GM12878 (cell line): ENCODE measurements around the gene PEX1. TPM values are rescaled to one million over a fixed set of nuclear protein-coding genes. Genes with fewer than 3 reads are reported as not detected.
"Not testable (repeated sequence)": the region's sequence is repeated elsewhere in the genome, so short reads cannot be mapped to it uniquely, and the experiment has no call there.

Experiments used
- ATAC-seq: fragments of 200-7000 bp; cut with Tn5 transposase; 3 replicates; pipeline ENCODE4 v1.9.1; 2020; ENCODE audit warnings: mild to moderate bottlenecking, moderate library complexity
- BruUV-seq: library from RNA; stranded (reverse); fragments of 400-500 nt; replicated peaks from 2 replicates; lab custom pipeline; 2021; lab: Mats Ljungman, UMichigan
- CTCF ChIA-PET: fragments of 300-600 bp; sonication (Branson Sonifier 250); formaldehyde crosslinking; extraction: SDS; loops from one replicate; lab custom pipeline; 2021; ENCODE audit warnings: inconsistent platforms; lab: Yijun Ruan, JAX
- POLR2A ChIA-PET: fragments of 350-600 bp; formaldehyde crosslinking; extraction: SDS; loops from one replicate; lab custom pipeline; 2021; ENCODE audit warnings: inconsistent platforms; lab: Charles Lee
- RAD21 ChIA-PET: fragments of 300-600 bp; sonication (Branson Sonifier 250); formaldehyde crosslinking; loops from one replicate; lab custom pipeline; 2023; ENCODE audit warnings: antibody characterized with exemption; ENCODE audit not compliant: unreplicated experiment; lab: Charles Lee
- SMC1A ChIA-PET: fragments of 300-600 bp; sonication (Branson Sonifier 250); formaldehyde crosslinking; loops from one replicate; lab custom pipeline; 2023; ENCODE audit not compliant: unreplicated experiment, uncharacterized antibody; lab: Charles Lee
- DNase-seq: peaks from one replicate; pipeline ENCODE4 v3.0.0-alpha.2; 2011; ENCODE audit warnings: low read depth, low spot score
- FAIRE-seq: peaks from 3 replicates; lab custom pipeline; 2011; peaks lifted over from hg19 to GRCh38; lab: Jason Lieb, UNC
- H2AFZ ChIP-seq: 2 replicates; pipeline ENCODE4 v1.6.0; 2011; ENCODE audit warnings: low read depth, low read length, control low read depth; ENCODE audit not compliant: control insufficient read depth
- H3K27ac ChIP-seq: 2 replicates; pipeline ENCODE4 v1.5.1; 2011; ENCODE audit warnings: control low read depth; ENCODE audit not compliant: control insufficient read depth, insufficient read depth
- H3K27me3 ChIP-seq, 2 experiments: replicated peaks in 1 of 2; 2 replicates each; pipeline versions ENCODE4 v1.6.0 to v1.6.1; 2011; ENCODE audit warnings: low read length in 1 of 2; ENCODE audit not compliant: control insufficient read depth in 2 of 2, insufficient read depth in 2 of 2
- H3K36me3 ChIP-seq, 2 experiments: 2 replicates each; pipeline ENCODE4 v1.5.1; 2011; ENCODE audit warnings: low read length in 1 of 2; ENCODE audit not compliant: control insufficient read depth in 2 of 2, insufficient read depth in 2 of 2
- H3K4me1 ChIP-seq: 2 replicates; pipeline ENCODE4 v1.6.1; 2011; ENCODE audit warnings: mild to moderate bottlenecking, low read length, moderate library complexity, mixed read lengths; ENCODE audit not compliant: control insufficient read depth, insufficient read depth
- H3K4me2 ChIP-seq: 2 replicates; pipeline ENCODE4 v1.6.0; 2011; ENCODE audit warnings: control low read depth; ENCODE audit not compliant: control insufficient read depth, insufficient read depth
- H3K4me3 ChIP-seq: fragments of 200-600 bp; sonication (generic); 2 replicates; pipeline ENCODE4 v1.5.1; 2016
- H3K79me2 ChIP-seq: 2 replicates; pipeline ENCODE4 v1.6.0; 2011; ENCODE audit warnings: low read length; ENCODE audit not compliant: control insufficient read depth, insufficient read depth
- H3K9ac ChIP-seq: 2 replicates; pipeline ENCODE4 v1.8.0; 2011; ENCODE audit warnings: low read length, control low read depth, mixed read lengths; ENCODE audit not compliant: control insufficient read depth, insufficient read depth
- H3K9me3 ChIP-seq: replicated peaks from 3 replicates; pipeline ENCODE4 v1.5.1; 2011; ENCODE audit warnings: mild to moderate bottlenecking, low read length; ENCODE audit not compliant: control insufficient read depth, insufficient read depth
- H4K20me1 ChIP-seq: 2 replicates; pipeline ENCODE4 v1.6.0; 2011; ENCODE audit not compliant: control insufficient read depth, insufficient read depth
- WGBS: methylation state at CpG from one replicate; pipeline ENCODE4 v1.1.6; 2016; ENCODE audit warnings: low lambda C conversion rate; ENCODE audit not compliant: insufficient replicate concordance, insufficient coverage; ENCODE audit errors: missing lambda C conversion rate; 5-methylcytosine and 5-hydroxymethylcytosine counted together
- in situ Hi-C: fragments of 300-500 bp; cut with MboI; formaldehyde crosslinking; loops from 9 replicates; pipeline ENCODE4 v1.14.3; 2018; ENCODE audit warnings: mixed read lengths
- intact Hi-C: fragments of 100-400 bp; cut with micrococcal nuclease; formaldehyde crosslinking; loops from one replicate; pipeline ENCODE4 v1.14.2; 2022; ENCODE audit not compliant: unreplicated experiment
- polyA plus RNA-seq, 11 experiments: library from polyadenylated mRNA; depleted of rRNA in 4 of 11; unstranded in 6 of 11; stranded (reverse) in 5 of 11; fragments of >200 nt; fragmentation: Nextera tagmentation in 4 of 11; fragmentation: Illumina TruSeq in 1 of 11; extraction: Ambion mirVana in 4 of 11; extraction: Trizol in 1 of 11; gene quantifications; 1 replicate in 1 of 11; 2 replicates in 10 of 11; pipeline versions ENCODE4 v1.2.1 to v1.2.3, GENCODE V29; 2011 to 2016; ENCODE audit warnings: inconsistent platforms in 2 of 11, missing spikeins in 2 of 11, low read depth in 1 of 11
- total RNA-seq, 4 experiments: library from RNA; depleted of rRNA in 3 of 4; stranded (reverse); fragments of >200 nt in 3 of 4; fragmentation: Illumina TruSeq in 1 of 4; extraction: Trizol in 1 of 4; gene quantifications; 2 replicates each; pipeline versions ENCODE4 v1.2.1 to v1.2.3, GENCODE V29; 2013 to 2021
- TF ChIP-seq, protein P1 (sequence below): fragments of 450-650 bp; IDR thresholded peaks from 2 replicates; pipeline ENCODE4 v1.6.1; 2017; ENCODE audit warnings: low read depth, mild to moderate bottlenecking, moderate library complexity

The PEX1 gene
- total and polyA plus RNA-seq, 10 of the 15 experiments (the other 5 are each of a cell fraction or from before 2014, with no cell fraction given) = 6.7 to 22.9 (median 15.4) TPM

GRCh38 chr7:92478095-92478494 lies 50.2 kb downstream of the PEX1 start (continued):
- TF ChIP-seq, protein P1, sequence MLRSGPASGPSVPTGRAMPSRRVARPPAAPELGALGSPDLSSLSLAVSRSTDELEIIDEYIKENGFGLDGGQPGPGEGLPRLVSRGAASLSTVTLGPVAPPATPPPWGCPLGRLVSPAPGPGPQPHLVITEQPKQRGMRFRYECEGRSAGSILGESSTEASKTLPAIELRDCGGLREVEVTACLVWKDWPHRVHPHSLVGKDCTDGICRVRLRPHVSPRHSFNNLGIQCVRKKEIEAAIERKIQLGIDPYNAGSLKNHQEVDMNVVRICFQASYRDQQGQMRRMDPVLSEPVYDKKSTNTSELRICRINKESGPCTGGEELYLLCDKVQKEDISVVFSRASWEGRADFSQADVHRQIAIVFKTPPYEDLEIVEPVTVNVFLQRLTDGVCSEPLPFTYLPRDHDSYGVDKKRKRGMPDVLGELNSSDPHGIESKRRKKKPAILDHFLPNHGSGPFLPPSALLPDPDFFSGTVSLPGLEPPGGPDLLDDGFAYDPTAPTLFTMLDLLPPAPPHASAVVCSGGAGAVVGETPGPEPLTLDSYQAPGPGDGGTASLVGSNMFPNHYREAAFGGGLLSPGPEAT = no peak
- TF ChIP-seq, all 136 proteins: peak for 0

GRCh38 chr7:92477681-92478080 lies 50.6 kb downstream of the PEX1 start, which contains the start of gene ERVW-1:
Gene ERVW-1, minus strand, starts transcription at chr7:92477946. Its CDS starts 7,565 bp downstream, at chr7:92470381.
- DNase-seq, H3K9ac ChIP-seq, H3K27ac ChIP-seq, H3K4me1 ChIP-seq, in situ Hi-C loops, H3K9me3 ChIP-seq, FAIRE-seq, POLR2A ChIA-PET, H3K79me2 ChIP-seq, ATAC-seq, BruUV-seq, H3K4me2 ChIP-seq, intact Hi-C loops, H3K36me3 ChIP-seq, H3K4me3 ChIP-seq, H2AFZ ChIP-seq, H3K27me3 ChIP-seq, H4K20me1 ChIP-seq: not testable (repeated sequence)
- ChIA-PET SMC1A (interaction anchor here (0.9 kb wide), 1 partner anchor 30 kb away, joined by 3 read pairs; the partner anchor contains the start of gene GATAD1), CTCF (interaction anchor here (3.6 kb wide), 1 partner anchor 17 kb away, joined by 11 read pairs; no protein-coding TSS in a partner anchor), RAD21 (interaction anchor here (0.9 kb wide), 1 partner anchor 14 kb away, joined by 3 read pairs; no protein-coding TSS in a partner anchor)
- WGBS = 85% methylated on average over 11 of the region's 11 CpGs

DNA sequence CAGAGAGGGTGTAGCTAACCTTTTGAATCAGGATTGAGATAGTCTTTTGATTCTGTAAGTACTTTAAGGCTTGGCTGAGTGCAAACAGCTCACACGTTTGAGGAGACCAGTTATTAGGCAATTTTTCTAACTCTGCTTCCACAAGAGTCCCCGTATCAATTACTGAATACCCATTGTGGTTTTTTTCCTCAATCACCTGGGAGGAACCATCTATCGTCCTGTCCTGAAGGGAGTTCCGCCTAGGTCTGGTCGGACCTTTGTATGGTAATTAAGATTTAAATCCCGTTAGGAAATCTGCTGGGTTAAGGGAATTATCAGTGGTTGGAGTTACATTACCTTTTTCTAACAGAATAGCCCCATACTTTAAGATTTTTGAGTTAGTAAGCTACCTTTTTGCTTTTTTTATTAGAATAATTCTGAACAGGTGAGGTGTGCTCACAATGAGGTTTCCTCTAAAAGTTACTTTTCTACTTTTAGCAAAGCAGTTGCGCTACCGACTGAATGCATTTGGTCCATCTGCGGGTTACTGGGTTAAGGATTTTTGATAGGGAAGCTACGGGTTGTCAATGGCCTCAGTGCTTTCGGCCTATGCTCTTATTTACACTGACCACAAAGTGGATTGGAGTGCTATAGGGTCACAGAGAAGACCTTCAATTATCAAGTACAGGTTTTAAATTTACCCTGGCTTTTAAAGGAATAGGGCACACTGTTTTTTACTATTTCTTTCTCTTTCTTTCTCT lies 52.3 kb downstream of the PEX1 start:
- intact Hi-C loops, in situ Hi-C loops, H3K4me1 ChIP-seq, H3K36me3 ChIP-seq, H3K4me3 ChIP-seq, H3K9ac ChIP-seq, H3K79me2 ChIP-seq, RAD21 ChIA-PET, H4K20me1 ChIP-seq, ATAC-seq, BruUV-seq, DNase-seq, FAIRE-seq, H3K27me3 ChIP-seq, H3K4me2 ChIP-seq, H3K27ac ChIP-seq, H2AFZ ChIP-seq, H3K9me3 ChIP-seq: not testable (repeated sequence)
- CTCF ChIA-PET = interaction anchor here (1.0 kb wide), 1 partner anchor 14 kb away, joined by 3 read pairs; no protein-coding TSS in a partner anchor
- POLR2A ChIA-PET = interaction anchor here (1.0 kb wide), 1 partner anchor 22 kb away, joined by 3 read pairs; no protein-coding TSS in a partner anchor
- SMC1A ChIA-PET = interaction anchor here (1.7 kb wide), 1 partner anchor 13 kb away, joined by 4 read pairs; no protein-coding TSS in a partner anchor
- 82% methylated on average over 11 of the region's 11 CpGs for WGBS

GRCh38 chr7:92475261-92475770 lies 53.0 kb downstream of the PEX1 start:
- POLR2A ChIA-PET = not testable (repeated sequence)

More at GRCh38 chr7:92475261-92475770, 53.0 kb downstream of the PEX1 start:
- H3K27me3 ChIP-seq, H2AFZ ChIP-seq, H4K20me1 ChIP-seq, H3K79me2 ChIP-seq, FAIRE-seq, H3K9me3 ChIP-seq, H3K36me3 ChIP-seq, RAD21 ChIA-PET, ATAC-seq, in situ Hi-C loops, H3K27ac ChIP-seq, intact Hi-C loops, H3K4me3 ChIP-seq, DNase-seq, H3K4me1 ChIP-seq, BruUV-seq, H3K9ac ChIP-seq, H3K4me2 ChIP-seq: not testable (repeated sequence)
- SMC1A ChIA-PET = interaction anchor here (1.7 kb wide), 1 partner anchor 14 kb away, joined by 4 read pairs; no protein-coding TSS in a partner anchor
- CTCF ChIA-PET = interaction anchor here (1.0 kb wide), 1 partner anchor 14 kb away, joined by 3 read pairs; no protein-coding TSS in a partner anchor
- WGBS = 73% methylated on average over 12 of the region's 12 CpGs
